ENCODE results near the gene GPHB5.
"Not testable (repeated sequence)": the region's sequence is repeated elsewhere in the genome, so short reads cannot be mapped to it uniquely, and the experiment has no call there.

GPHB5 gene

DNA sequence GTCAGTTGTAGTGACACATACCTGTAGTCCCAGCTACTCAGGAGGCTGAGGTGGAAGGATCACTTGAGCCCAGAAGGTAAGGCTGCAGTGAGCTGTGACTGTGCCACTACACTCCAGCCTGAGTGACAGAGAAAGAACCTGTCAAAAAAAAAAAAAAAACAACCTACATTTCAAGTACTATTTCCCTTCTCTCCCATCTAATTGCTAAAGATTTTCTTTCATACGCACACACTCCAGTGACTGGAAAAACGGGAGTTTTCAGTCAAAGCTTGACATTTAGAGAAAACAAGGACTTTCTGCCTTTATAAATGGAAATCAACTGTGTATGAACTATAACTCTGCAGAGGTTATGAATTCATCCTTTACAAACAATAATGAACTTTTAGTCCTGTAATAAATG lies 25.9 kb downstream of the GPHB5 start:
- no peak for DNase-seq

GRCh38 chr14:63290741-63291430 lies 27.8 kb downstream of the GPHB5 start:
- DNase-seq: no peak

- DNase-seq: no peak
Measured at GRCh38 chr14:63288853-63289252, 29.9 kb downstream of the GPHB5 start.

DNA sequence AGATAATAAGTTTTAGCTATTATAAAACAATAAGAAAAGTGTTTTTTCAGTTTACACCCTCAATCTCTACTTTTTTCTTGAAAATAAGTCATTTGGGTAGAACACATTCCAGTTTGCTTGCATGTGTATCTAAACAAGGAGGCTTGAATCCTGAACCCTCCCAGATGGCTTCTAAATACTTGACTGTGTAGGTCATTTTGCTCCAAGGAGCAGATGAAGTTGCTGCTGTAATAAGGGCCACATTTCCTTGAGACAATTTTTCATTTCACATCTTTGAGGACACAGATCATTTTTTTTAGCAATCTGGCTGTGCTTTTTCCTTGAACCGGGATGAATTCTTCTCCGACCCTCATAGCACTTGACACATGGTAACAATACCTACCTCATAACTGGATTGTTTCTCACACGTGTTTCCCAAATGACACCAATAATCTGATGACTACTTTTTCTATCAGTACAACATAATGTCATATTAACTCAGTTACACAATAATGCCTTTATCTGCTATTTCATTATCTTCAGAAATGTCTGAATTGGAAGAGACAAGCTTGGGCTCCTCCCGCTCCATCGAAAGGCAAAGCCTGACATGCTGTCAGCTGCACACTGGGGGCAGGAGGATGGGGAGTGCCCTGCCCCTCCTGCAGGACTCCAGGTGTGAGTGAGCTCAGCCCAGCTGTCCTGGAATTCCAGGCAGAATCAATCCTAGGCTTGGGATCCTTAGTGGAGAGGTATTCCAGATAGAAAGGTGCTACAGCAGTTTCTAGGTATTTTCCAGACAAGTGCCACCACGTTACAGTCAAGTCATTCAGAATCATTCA lies 30.9 kb downstream of the GPHB5 start:
- DNase-seq: no peak

DNA sequence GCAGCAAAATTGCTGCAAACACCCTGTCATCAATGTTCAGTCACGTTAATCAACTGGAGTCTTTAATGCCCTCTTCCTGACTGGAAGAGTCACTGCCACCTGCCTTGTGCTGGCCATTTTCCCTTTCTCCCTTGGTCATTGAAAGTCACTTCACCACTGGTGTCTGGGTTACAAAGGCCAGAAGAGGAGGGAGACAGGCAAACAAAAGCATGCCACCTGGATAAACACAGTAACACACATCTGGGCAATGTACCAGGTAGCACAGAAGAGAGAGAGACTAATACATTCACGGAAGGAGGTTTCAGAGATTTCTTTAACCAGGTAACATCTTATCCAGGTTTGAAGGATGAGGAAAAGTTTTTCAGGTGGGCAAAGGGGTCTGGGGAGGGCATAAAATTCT lies 32.7 kb downstream of the GPHB5 start:
- no peak for DNase-seq

GRCh38 chr14:63283884-63284248 lies 34.9 kb downstream of the GPHB5 start:
- DNase-seq: no peak

GRCh38 chr14:63282997-63283883 lies 35.5 kb downstream of the GPHB5 start:
- no peak for DNase-seq

- not testable (repeated sequence) for DNase-seq
Measured at GRCh38 chr14:63279933-63280332, 38.8 kb downstream of the GPHB5 start.

- no peak for DNase-seq
Measured at GRCh38 chr14:63277591-63278183, 41.0 kb downstream of the GPHB5 start.

- peak; percentile 50 for DNase-seq
Measured at GRCh38 chr14:63276492-63277342, 42.0 kb downstream of the GPHB5 start.

- DNase-seq: no peak
Measured at GRCh38 chr14:63276016-63276415, 42.7 kb downstream of the GPHB5 start.

- DNase-seq: no peak
Measured at GRCh38 chr14:63275611-63276010, 43.1 kb downstream of the GPHB5 start.

GRCh38 chr14:63273717-63274655 lies 44.7 kb downstream of the GPHB5 start:
- no peak for DNase-seq

- no peak for DNase-seq
Measured at GRCh38 chr14:63273129-63273528, 45.6 kb downstream of the GPHB5 start.

- DNase-seq: no peak
Measured at GRCh38 chr14:63269561-63270225, 49.0 kb downstream of the GPHB5 start.

- no peak for DNase-seq
Measured at GRCh38 chr14:63268771-63269170, 50.0 kb downstream of the GPHB5 start.

GRCh38 chr14:63267171-63267570 lies 51.6 kb downstream of the GPHB5 start:
- DNase-seq: no peak

DNA sequence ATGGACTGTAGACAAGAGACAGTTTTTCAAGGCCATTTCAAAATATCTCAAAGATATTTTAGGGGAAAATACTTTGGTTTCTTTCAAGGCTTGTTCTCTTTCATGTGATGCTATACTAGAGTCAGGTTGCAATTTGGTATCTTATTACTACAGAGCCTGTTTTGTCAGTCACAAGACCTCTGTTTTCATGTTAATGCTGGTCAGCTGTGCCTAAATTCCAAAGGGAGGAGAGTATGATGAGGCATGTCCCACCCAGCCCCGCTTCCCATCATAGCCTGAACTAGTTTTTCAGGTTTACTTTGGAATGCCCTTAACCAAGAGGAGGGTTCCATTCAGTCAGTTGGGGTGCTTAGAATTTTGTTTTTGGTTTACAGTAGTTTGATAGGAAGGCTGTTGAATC lies 52.6 kb downstream of the GPHB5 start:
- DNase-seq: no peak

All from kidney glomerular epithelial cell (primary cell).